Retinal pigment epithelial cell (primary cell): Measurements from ENCODE around the gene MRPS5.

ENCODE experiments used
- DNase-seq: peaks from one replicate; pipeline ENCODE4 v3.0.0-alpha.2; 2010; ENCODE audit warnings: low read depth
- H3K4me3 ChIP-seq: 2 replicates; pipeline ENCODE4 v1.5.1; 2011; ENCODE audit warnings: mild to moderate bottlenecking, low read length, control low read depth, moderate library complexity
- TF ChIP-seq, protein P1 (sequence below): conservative IDR thresholded peaks from 2 replicates; pipeline ENCODE4 v1.5.1; 2011; ENCODE audit warnings: low read depth, low read length, control low read depth, inconsistent platforms

MRPS5 gene

DNA sequence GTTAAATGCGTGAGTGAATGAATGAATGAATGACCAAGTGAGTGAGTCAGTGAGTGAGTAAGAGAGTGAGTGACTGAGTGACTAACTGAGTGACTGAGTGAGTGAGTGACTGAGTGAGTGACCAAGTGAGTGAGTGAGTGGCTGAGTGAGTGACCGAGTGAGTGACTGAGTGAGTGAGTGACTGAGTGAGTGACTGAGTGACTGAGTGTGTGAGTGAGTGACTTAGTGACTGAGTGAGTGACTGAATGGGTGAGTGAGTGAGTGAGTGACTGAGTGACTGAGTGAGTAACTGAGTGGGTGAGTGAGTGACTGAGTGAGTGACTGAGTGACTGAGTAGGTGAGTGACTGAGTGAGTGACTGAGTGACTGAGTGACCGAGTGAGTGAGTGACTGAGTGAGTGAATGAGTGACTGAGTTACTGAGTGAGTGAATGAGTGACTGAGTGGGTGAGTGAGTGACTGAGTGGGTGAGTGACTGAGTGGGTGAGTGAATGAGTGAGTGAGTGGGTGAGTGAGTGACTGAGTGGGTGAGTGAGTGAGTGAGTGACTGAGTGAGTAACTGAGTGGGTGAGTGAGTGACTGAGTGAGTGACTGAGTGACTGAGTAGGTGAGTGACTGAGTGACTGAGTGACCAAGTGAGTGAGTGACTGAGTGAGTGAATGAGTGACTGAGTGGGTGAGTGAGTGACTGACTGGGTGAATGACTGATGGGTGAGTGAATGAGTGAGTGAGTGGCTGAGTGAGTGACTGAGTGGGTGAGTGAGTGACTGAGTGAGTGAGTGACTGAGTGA, 84.8 kb downstream of the MRPS5 start:
- TF ChIP-seq, protein P1, sequence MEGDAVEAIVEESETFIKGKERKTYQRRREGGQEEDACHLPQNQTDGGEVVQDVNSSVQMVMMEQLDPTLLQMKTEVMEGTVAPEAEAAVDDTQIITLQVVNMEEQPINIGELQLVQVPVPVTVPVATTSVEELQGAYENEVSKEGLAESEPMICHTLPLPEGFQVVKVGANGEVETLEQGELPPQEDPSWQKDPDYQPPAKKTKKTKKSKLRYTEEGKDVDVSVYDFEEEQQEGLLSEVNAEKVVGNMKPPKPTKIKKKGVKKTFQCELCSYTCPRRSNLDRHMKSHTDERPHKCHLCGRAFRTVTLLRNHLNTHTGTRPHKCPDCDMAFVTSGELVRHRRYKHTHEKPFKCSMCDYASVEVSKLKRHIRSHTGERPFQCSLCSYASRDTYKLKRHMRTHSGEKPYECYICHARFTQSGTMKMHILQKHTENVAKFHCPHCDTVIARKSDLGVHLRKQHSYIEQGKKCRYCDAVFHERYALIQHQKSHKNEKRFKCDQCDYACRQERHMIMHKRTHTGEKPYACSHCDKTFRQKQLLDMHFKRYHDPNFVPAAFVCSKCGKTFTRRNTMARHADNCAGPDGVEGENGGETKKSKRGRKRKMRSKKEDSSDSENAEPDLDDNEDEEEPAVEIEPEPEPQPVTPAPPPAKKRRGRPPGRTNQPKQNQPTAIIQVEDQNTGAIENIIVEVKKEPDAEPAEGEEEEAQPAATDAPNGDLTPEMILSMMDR: no peak
- no peak for DNase-seq
- no peak overlapping the region for H3K4me3 ChIP-seq
